ENCODE measurements around the gene MAST4. TPM values are rescaled to one million over a fixed set of nuclear protein-coding genes. Genes with fewer than 3 reads are reported as not detected.

The MAST4 gene
- total RNA-seq, 1 donor from 2014 or later, result 52.6 TPM

- Histone ChIP-seq H3K27ac (no peak overlapping the region), H3K4me1 (peaks cover 6% of the 10 kb centered on the region)
Measured at GRCh38 chr5:66963559-66963971, 367.4 kb downstream of the MAST4 start.

GRCh38 chr5:66966439-66966838, 370.2 kb downstream of the MAST4 start:
- TF ChIP-seq CTCF (IDR thresholded peaks at IDR 0.05), result no peak
- ATAC-seq (no peak), DNase-seq (no peak)
- Histone ChIP-seq H3K9me3 (no peaks in the 10 kb centered on the region), H3K27me3 (no peaks in the 10 kb centered on the region), H3K27ac (no peak overlapping the region), H3K4me3 (no peak overlapping the region), H3K4me1 (no peaks in the 10 kb centered on the region), H3K36me3 (no peaks in the 10 kb centered on the region)
- intact Hi-C loops (cut with DNase I), result no loop called here

More at GRCh38 chr5:66963559-66963971, 367.4 kb downstream of the MAST4 start:
- no peaks in the 10 kb centered on the region for H3K36me3 ChIP-seq
- H3K27me3 ChIP-seq, result no peaks in the 10 kb centered on the region
- DNase-seq (no peak), ATAC-seq (peak; percentile 69)
- intact Hi-C loops (cut with DNase I), result no loop called here
- no peaks in the 10 kb centered on the region for H3K9me3 ChIP-seq
- H3K4me3 ChIP-seq, result no peak overlapping the region
- TF ChIP-seq CTCF (IDR thresholded peaks at IDR 0.05), result no peak

GRCh38 chr5:66967102-66967501, 370.9 kb downstream of the MAST4 start:
- H3K27me3 ChIP-seq, result no peaks in the 10 kb centered on the region
- no peak for TF ChIP-seq CTCF (IDR thresholded peaks at IDR 0.05)
- no peaks in the 10 kb centered on the region for H3K4me1 ChIP-seq
- DNase-seq, result no peak
- intact Hi-C loops (cut with DNase I), result no loop called here
- H3K9me3 ChIP-seq, result no peaks in the 10 kb centered on the region
- no peaks in the 10 kb centered on the region for H3K36me3 ChIP-seq
- no peak overlapping the region for H3K4me3 ChIP-seq
- H3K27ac ChIP-seq, result no peak overlapping the region
- no peak for ATAC-seq

- H3K27me3 ChIP-seq, result no peaks in the 10 kb centered on the region
- no peaks in the 10 kb centered on the region for H3K9me3 ChIP-seq
- ATAC-seq (no peak), DNase-seq (no peak)
- no peaks in the 10 kb centered on the region for H3K36me3 ChIP-seq
- no peak overlapping the region for H3K27ac ChIP-seq
- H3K4me1 ChIP-seq, result no peaks in the 10 kb centered on the region
- TF ChIP-seq CTCF (IDR thresholded peaks at IDR 0.05), result no peak
- intact Hi-C loops (cut with DNase I), result no loop called here
- H3K4me3 ChIP-seq, result no peak overlapping the region
Measured at GRCh38 chr5:66967826-66968262, 371.7 kb downstream of the MAST4 start.

- no peak for TF ChIP-seq CTCF (IDR thresholded peaks at IDR 0.05)
- Histone ChIP-seq H3K9me3 (no peaks in the 10 kb centered on the region), H3K36me3 (no peaks in the 10 kb centered on the region), H3K27me3 (no peaks in the 10 kb centered on the region), H3K4me3 (no peak overlapping the region), H3K4me1 (no peaks in the 10 kb centered on the region), H3K27ac (no peak overlapping the region)
- ATAC-seq (no peak), DNase-seq (no peak)
- intact Hi-C loops (cut with DNase I), result no loop called here
Measured at GRCh38 chr5:66969484-66969883, 373.3 kb downstream of the MAST4 start.

- Histone ChIP-seq H3K36me3 (no peaks in the 10 kb centered on the region), H3K4me3 (no peak overlapping the region), H3K9me3 (no peaks in the 10 kb centered on the region), H3K27me3 (no peaks in the 10 kb centered on the region), H3K27ac (no peak overlapping the region), H3K4me1 (no peaks in the 10 kb centered on the region)
- no peak for DNase-seq
- TF ChIP-seq CTCF (IDR thresholded peaks at IDR 0.05), result no peak
- ATAC-seq, result peak; percentile 26
- intact Hi-C loops (cut with DNase I), result no loop called here
Measured at GRCh38 chr5:66969963-66970362, 373.8 kb downstream of the MAST4 start.
